HEK293T (cell line): ENCODE data around the gene WNT1.

Source experiments
- FOXA1 ChIP-seq: fragments of 450-650 bp; IDR thresholded peaks from 2 replicates; pipeline ENCODE4 v1.6.1; 2016; ENCODE audit warnings: mild to moderate bottlenecking
- FOXM1 ChIP-seq: fragments of 450-650 bp; IDR thresholded peaks from 2 replicates; pipeline ENCODE4 v1.6.1; 2017; ENCODE audit warnings: mild to moderate bottlenecking, borderline replicate concordance
- HDGF ChIP-seq: fragments of 450-650 bp; IDR thresholded peaks from 2 replicates; pipeline ENCODE4 v1.6.1; 2017; ENCODE audit warnings: antibody characterized with exemption, borderline replicate concordance
- SP1 ChIP-seq: fragments of 450-650 bp; IDR thresholded peaks from 2 replicates; pipeline ENCODE4 v1.6.1; 2017

GRCh38 chr12:48998497-48999353, 20.6 kb downstream of the WNT1 start:
- TF ChIP-seq HDGF (no peak), FOXM1 (no peak), FOXA1 (no peak), SP1 (no peak)
